ENCODE results near the gene ZNF730.
"Not testable (repeated sequence)": the region's sequence is repeated elsewhere in the genome, so short reads cannot be mapped to it uniquely, and the experiment has no call there.

The ZNF730 gene

DNA sequence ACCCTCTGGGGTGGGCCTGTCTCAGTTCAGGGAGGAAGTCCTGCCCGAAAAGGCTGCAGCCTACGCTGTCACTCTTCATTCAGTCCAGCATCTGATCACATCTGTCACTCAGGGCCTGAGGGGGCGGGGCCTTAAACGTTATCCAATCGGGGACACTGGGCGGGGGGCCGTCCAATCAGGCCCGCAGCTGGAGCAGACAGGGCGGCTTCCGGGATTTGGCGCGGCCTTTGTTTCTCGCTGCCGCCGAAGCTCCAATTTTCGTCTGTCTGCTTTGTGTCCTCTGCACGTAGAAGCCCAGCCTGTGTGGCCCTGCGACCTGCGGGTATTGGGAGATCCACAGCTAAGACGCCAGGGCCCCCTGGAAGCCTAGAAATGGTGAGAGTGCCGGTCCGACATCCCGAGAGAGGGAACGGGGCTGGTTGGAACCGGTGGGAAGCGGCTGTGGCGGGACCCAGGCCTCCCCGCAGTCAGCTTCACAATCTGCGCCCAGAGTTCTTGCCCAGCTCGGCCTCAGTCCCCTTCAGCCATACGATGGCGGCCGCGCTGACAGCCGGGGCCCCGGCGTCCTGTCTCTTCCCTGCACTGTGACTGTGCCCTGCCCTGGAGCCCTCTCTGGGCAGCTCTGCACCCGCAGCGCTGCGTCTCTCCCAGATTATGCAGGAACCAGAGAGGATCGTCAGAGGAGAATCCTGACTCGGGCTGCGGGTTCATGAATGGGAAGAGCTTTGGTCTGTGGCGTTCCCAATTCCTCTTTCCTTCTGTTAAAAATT, at the start of gene ZNF730:
Gene ZNF730, plus strand, starts transcription at position 224 of the 770 bp plus-strand sequence. Its CDS starts 149 bp downstream, at position 373.
- DNase-seq: peak in 47 of 51 donors; percentile 1 to 89 (median 47)

DNA sequence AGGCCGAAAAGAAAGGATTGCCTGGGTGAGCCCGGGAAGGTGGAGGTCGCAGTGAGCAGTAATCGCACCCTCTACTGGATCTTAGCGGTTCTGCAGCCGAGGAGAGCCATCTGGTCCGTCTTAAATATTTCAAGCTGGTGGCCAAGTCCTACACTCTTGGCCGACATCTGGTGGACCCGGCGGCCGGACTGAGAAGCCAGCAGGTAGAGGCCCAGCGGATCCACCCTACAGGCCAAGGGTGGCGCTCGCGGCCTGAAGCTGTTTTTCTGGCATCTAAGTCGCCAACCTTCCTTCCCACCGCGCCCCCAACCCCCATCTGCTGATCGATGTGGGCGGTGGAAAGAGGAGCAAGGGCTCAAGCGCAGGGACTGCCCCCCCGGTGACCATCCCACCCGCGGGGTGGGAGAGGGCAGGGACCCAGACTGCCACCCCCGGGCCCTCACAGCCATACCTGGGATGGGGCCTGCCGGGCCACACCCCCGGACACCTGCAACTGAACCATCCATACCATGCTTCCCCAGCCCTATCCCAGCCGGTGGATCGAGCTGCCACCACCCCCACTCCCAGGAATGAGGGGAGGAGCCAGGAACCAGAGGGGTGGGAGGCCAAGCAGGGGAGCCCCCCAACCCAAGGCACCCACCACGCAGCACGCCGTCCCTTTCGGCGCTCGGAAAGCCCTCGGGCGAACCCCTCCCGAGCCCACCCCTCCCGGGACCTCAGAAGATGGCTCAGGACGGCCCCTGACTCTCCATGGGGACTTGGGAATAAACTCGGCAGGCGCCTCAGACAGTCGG, 46.3 kb upstream of the ZNF730 start:
- DNase-seq: peak in 10 of 51 donors; percentile 0 to 16 (median 2)

DNA sequence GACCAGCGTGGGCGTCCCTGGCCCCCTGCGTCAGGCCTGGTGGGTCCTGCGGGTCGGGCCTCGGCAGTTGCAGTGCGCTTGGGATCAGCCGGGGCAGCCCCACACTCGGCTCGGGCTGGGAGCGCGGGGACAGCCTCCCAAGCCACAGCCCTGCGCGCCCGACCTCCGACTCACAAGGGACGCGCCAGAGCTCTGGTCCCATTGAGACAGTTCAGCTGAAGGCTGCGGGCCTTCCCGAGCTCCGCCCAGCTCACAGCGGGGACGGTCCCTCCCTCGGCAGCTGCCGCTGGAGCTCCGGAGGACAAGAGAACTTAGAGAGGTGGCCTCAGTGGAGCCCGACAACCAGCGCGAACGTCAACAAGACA, 45.7 kb upstream of the ZNF730 start:
- DNase-seq: peak in 19 of 51 donors; percentile 1 to 24 (median 9)

DNA sequence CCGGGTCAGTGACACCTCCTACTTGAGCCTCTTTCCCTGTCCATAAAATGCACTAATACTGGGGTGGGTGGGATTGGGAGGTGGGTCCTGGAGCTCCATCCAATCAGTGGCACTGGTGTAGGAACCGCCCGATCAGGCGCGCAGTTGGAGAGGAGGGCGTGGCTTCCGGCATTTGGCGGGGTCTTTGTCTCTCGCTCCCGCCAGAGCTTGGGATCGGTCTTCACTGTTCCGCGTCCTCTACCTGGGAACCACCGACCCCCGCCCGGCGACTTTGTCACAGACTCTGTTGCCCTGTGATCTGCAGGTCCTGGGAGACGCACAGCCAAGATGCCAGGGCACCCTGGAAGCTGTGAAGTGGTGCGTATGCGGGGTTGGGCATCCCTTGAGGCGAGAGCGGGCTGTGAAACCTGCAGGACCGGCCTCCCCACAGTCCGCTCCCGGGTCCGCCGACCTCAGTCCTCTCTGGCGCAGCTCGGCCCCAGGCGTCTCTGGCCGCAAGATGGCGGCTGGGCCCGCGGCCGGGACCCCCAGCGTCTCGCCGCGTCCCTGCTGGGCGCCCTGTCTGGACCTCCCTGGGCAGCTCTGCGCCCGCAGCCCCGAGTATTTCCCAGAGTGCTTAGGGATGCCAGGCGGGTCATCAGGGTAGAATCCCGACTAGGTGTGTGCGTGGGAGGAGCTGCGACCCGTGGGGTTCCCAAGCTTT, 41.6 kb upstream of the ZNF730 start:
- DNase-seq: peak in 45 of 51 donors; percentile 0 to 69 (median 43)

DNA sequence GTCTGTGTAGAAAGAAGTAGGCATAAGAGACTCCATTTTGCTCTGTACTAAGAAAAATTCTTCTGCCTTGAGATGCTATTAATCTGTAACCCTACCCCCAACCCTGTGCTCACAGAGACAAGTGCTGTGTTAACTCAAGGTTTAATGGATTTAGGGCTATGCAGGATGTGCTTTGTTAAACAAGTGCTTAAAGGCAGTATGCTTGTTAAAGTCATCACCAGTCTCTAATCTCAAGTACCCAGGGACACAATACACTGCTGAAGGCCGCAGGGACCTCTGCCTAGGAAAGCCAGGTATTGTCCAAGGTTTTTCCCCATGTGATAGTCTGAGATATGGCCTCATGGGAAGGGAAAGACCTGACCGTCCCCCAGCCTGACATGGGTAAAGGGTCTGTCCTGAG, 39.0 kb upstream of the ZNF730 start:
- not testable (repeated sequence) for DNase-seq

DNA sequence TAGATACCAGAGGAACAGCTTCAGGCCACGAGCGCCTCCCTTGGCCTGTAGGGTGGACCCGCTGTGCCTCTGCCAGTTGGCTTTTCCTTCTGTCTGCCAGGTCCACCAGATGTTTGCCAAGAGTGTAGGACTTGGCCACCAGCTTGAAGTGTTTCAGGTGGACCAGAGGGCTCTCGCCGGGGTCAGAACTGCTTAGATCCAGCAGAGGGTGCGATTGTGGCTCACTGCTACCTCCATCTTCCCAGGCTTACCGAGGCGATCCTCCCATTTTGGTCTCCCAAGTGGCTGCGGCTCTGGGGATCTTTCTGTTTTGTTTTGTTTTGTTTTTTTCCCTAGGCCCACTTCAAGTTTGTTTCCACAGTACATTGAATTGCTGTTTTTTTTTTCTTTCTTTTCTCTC, 23.0 kb upstream of the ZNF730 start:
- DNase-seq: no peak

DNA sequence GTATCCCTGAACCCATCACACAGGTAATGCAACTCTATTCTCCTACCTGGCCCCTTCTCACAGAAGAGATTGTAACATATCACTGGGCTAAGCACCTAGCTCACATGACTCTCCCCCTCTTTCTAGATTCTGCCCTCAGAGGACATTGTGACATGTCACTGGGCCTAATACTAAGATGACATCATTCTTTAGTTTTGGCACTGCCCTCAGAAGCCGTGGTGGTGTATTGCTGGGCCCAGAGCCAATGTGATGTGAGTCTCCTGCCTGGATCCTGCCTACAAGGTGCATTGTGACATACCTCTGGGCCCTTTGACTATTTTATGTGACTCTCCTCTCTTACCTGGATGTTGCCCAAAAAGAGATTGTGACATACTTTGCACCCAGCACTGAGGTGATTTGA, 21.4 kb upstream of the ZNF730 start:
- DNase-seq: no peak

DNA sequence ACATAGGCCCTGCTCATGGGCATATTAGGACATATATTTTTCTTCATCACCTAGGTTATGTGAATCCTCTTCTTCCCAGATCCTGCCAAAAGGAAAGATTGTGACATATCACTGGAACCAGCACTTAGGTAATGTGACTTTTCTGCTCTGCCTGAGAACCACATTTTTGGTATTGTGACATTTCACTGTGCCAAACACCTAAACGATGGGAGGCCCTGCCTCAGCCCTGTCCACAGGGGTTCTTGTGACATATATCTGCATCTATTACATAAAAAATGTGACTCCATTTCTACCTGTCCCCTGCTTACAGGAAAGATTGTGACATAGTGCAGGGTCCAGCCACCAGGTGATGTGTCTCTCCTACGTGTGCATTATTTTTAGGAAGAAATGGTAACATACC, 18.5 kb upstream of the ZNF730 start:
- DNase-seq: no peak

DNA sequence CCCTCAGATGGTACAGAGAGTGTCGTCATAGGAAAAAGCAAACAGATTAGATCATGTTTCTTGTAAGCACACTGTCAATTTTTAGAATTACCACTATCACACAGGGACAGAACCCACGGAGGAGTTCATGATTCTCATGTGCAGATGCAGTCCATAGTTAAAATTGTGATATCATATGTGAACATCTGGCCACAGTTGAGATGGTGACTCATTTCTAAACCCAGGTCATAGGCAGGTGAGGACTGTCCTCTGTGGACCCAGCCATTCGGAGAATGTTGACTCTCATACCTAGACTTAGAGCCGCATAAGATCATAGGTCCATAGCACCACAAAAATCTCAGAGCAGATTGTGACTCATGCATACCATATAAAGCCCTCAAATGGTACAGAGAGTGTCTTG, 17.8 kb upstream of the ZNF730 start:
- no peak for DNase-seq

DNA sequence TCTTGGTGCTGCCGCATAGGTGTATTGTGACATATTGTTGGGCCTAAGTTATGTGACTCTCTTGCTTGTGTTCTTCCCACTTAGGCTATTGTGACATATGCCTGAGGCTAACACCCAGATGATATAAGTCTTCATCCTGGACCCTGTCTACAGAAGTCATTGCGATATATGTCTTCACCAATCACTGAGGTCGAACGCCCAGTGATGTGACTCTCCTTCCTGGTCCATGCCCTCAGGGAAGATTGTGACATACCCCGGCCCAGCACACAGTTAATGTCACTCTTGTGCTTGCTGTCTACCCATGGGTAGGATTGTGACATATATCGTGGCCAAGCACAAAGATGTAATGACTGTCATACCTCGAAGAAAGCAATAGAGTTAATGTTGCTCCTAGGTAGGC, 16.9 kb upstream of the ZNF730 start:
- DNase-seq: no peak

DNA sequence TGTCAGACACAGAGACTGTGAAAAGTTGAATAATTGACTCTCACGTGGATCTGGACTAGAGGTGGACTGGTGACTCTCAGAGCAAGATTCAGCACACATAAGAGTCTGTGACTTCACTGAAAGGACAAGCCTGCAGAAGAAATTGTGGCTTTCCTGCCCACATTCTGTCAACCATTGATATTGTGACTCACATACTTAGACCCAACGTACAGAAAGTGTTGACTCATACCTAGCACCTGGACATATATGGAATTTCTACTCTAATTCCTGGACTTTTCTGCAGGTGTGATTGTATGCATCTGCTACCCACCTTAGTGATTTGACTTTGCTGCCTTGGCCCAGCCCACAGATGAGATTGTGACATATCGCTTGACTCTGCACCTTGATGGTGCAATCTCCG, 15.6 kb upstream of the ZNF730 start:
- DNase-seq: no peak

DNA sequence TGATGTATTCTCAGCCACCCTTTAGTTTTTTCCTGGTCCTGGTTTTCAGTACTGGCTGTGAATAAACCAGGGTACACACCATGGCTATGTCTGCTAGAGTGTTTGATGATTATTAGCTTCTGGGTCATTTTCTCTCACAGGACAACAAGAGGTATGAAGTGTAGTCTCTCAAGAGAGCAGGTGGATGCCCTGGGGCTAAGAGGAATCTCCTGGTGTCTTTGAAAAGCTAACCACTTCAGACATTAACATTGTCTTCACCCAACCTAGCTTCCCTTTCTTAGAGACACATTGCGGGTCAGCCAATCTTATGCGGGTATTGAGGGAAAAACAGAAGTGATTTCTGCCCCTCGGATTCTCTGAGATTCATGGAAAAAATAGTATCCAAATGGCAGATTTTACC, 1.6 kb downstream of the ZNF730 start:
- DNase-seq: no peak

DNA sequence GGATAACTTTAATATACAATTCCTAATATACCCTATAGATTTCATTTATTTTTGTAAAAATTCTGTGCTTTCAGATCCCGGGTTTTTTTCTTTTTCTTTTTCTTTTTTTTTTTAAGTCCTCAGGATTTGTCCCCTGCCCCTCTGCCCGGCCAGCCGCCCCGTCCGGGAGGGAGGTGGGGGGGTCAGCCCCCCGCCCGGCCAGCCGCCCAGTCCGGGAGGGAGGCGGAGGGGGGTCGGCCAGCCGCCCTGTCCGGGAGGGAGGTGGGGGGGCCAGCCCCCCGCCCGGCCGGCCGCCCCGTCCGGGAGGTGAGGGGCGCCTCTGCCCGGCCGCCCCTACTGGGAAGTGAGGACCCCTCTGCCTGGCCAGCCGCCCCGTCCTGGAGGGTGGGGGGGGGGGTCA, 17.4 kb downstream of the ZNF730 start:
- not testable (repeated sequence) for DNase-seq

DNA sequence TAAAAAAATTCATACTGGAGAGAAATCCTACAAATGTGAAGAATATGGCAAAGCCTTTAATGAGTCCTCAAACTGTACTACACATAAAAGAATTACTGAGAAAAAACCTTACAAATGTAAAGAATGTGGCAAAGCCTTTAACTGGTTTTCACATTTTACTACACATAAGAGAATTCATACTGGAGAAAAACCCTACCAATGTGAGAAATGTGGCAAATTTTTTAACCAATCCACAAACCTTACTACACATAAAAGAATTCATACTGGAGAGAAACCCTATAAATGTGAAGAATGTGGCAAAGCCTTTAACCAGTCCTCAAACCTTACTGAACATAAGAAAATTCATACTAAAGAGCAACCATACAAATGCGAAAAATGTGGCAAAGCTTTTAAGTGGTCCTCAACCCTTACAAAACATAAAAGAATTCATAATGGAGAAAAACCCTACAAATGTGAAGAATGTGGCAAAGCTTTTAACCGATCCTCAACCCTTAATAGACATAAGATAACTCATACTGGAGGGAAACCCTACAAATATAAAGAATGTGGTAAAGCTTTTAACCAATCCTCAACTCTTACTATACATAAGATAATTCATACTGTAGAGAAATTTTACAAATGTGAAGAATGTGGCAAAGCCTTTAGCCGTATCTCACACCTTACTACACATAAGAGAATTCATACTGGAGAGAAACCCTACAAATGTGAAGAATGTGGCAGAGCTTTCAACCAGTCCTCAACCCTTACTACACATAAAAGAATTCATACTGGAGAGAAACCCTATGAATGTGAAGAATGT, 29.0 kb downstream of the ZNF730 start:
- DNase-seq: no peak

DNA sequence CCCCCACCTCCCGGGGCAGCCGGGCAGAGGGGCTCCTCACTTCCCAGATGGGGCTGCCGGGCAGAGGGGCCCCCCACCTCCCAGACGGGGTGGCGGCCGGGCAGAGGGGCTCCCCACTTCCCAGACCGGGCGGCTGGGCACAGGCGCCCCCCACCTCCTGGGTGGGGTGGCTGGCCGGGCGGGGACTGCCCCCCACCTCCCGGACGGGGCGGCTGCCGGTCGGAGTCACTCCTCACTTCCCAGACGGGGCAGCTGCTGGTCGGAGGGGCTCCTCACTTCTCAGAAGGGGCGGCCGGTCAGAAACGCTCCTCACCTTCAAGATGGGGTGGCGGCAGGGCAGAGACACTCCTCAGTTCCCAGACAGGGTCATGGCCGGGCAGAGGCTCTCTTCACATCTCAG, 43.9 kb downstream of the ZNF730 start:
- DNase-seq: no peak

DNA sequence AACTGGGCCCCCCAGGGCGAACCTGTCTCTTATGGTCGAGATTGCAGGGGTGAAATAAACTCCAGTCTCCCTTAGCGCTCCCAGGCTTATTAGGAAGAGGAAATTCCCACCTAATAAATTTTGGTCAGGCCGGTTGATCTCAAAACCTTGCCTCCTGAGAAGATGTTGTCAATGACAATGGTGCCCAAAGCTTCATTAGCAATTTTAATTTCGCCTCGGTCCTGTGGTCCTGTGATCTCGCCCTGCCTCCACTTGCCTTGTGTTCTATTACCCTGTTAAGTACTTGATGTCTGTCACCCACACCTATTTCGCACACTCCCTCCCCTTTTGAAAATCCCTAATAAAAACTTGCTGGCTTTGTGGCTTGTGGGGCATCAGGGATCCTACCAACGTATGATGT, 51.5 kb downstream of the ZNF730 start:
- not testable (repeated sequence) for DNase-seq

DNA sequence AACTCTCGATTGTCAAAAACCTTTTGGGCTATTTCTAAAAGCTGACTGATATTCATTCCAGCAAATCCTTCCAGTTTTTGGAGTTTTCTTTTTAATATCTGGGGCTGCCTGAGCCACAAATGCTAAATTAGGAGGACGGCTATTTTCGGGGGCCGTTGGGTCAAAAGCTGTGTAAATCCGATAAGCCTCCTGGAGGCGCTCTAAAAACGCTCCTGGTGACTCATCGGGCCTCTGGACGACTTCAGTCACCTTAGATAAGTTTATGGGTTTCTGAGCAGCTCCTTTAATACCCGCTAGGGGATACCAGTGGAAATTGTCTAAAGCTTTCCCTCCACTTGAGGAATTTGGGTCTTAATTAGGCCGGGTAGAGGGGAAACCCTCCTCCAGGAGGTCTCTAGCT, 66.4 kb downstream of the ZNF730 start:
- no peak for DNase-seq

DNA sequence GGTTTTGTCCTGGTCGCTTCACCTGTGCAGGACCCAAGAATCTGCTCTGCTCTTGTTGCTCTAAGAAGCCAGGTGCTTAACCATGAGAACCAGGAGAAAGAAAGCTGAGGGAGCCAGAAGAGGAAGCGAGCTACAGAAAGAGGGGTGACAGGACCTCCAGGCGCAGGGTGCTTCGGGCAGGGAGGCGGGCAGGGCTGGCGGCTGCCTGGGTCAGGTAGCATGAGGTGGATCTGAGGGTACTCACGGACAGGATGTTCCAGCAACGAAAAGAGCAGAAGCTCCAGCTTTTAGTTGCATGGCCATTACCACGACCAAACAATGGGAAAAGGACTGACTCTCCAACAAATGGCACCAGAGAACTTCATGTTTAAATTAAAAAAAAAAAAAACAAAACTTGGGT, 73.5 kb downstream of the ZNF730 start:
- no peak for DNase-seq
